Sigmoid colon (tissue), 4 donors: ENCODE data around the gene ZBTB40.

ENCODE experiments used
- CTCF ChIP-seq, 4 experiments: fragments of 450-650 bp in 3 of 4; fragments of 200-600 bp in 1 of 4; IDR thresholded peaks; one replicate each; pipeline ENCODE4 v1.5.1; 2016 to 2019; ENCODE audit warnings: antibody characterized with exemption in 4 of 4, mild to moderate bottlenecking in 3 of 4, moderate library complexity in 2 of 4
- EP300 ChIP-seq, 4 donors: sonication (generic); formaldehyde crosslinking; IDR thresholded peaks; one replicate each; pipeline ENCODE4 v1.6.1; 2017; ENCODE audit warnings: antibody characterized with exemption in 4 of 4
- POLR2A ChIP-seq, 2 donors: fragments of 450-650 bp; IDR thresholded peaks; one replicate each; pipeline ENCODE4 v1.6.1; 2016; ENCODE audit warnings: antibody characterized with exemption in 2 of 2, mild to moderate bottlenecking in 2 of 2, moderate library complexity in 2 of 2
- POLR2AphosphoS5 ChIP-seq, 4 donors: sonication (generic); formaldehyde crosslinking; IDR thresholded peaks; one replicate each; pipeline ENCODE4 v1.6.1; 2017; ENCODE audit warnings: antibody characterized with exemption in 4 of 4

GRCh38 chr1:22502202-22502601 is 50.6 kb downstream of the ZBTB40 start:
- TF ChIP-seq CTCF (IDR thresholded peaks at IDR 0.05) (no peak), POLR2A (IDR thresholded peaks at IDR 0.05) (no peak), POLR2AphosphoS5 (IDR thresholded peaks at IDR 0.05) (no peak), EP300 (IDR thresholded peaks at IDR 0.05) (no peak)
